ENCODE measurements around the gene BCL11A.

Gene BCL11A

GRCh38 chr2:60406192-60406591, 147.3 kb downstream of the BCL11A start:
- Histone ChIP-seq H3K4me3 (IDR thresholded peaks at IDR 0.05; ENCODE audit: insufficient read depth, low read depth, low read length) (no peak overlapping the region), H3K4me2 (no peak overlapping the region), H3K9ac (no peak overlapping the region), H4K20me1 (ENCODE audit: insufficient read depth) (no peaks in the 10 kb centered on the region), H3K79me2 (ENCODE audit: insufficient read depth, low read depth) (no peaks in the 10 kb centered on the region), H3K27ac (no peak overlapping the region), H3K36me3 (ENCODE audit: insufficient read depth) (no peaks in the 10 kb centered on the region), H2AFZ (ENCODE audit: low read depth) (no peak overlapping the region), H3K27me3 (ENCODE audit: insufficient read depth, low read depth) (no peaks in the 10 kb centered on the region), H3K4me1 (ENCODE audit: low read depth, poor library complexity, severe bottlenecking) (no peaks in the 10 kb centered on the region)
- TF ChIP-seq, protein P1, sequence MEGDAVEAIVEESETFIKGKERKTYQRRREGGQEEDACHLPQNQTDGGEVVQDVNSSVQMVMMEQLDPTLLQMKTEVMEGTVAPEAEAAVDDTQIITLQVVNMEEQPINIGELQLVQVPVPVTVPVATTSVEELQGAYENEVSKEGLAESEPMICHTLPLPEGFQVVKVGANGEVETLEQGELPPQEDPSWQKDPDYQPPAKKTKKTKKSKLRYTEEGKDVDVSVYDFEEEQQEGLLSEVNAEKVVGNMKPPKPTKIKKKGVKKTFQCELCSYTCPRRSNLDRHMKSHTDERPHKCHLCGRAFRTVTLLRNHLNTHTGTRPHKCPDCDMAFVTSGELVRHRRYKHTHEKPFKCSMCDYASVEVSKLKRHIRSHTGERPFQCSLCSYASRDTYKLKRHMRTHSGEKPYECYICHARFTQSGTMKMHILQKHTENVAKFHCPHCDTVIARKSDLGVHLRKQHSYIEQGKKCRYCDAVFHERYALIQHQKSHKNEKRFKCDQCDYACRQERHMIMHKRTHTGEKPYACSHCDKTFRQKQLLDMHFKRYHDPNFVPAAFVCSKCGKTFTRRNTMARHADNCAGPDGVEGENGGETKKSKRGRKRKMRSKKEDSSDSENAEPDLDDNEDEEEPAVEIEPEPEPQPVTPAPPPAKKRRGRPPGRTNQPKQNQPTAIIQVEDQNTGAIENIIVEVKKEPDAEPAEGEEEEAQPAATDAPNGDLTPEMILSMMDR (conservative IDR thresholded peaks at IDR 0.05; ENCODE audit: low read depth, low read length): no peak

- Histone ChIP-seq H3K79me2 (ENCODE audit: insufficient read depth, low read depth) (no peaks in the 10 kb centered on the region), H3K4me1 (ENCODE audit: low read depth, poor library complexity, severe bottlenecking) (no peaks in the 10 kb centered on the region), H3K4me2 (no peak overlapping the region), H4K20me1 (ENCODE audit: insufficient read depth) (no peaks in the 10 kb centered on the region), H3K4me3 (IDR thresholded peaks at IDR 0.05; ENCODE audit: insufficient read depth, low read depth, low read length) (no peak overlapping the region), H3K9ac (no peak overlapping the region), H3K27me3 (ENCODE audit: insufficient read depth, low read depth) (no peaks in the 10 kb centered on the region), H3K36me3 (ENCODE audit: insufficient read depth) (no peaks in the 10 kb centered on the region), H3K27ac (no peak overlapping the region), H2AFZ (ENCODE audit: low read depth) (no peak overlapping the region)
- TF ChIP-seq, protein P1 (conservative IDR thresholded peaks at IDR 0.05; ENCODE audit: low read depth, low read length): no peak
Observed at GRCh38 chr2:60405271-60405919, 148.1 kb downstream of the BCL11A start.

Measured in KMS-11 (cell line).